HG02571 (cell line): Measurements from ENCODE around the gene CDK19.

Experiments used
- ATAC-seq: cut with Tn5 transposase; IDR thresholded peaks from one replicate; pipeline ENCODE4 v1.9.1; 2021; ENCODE audit warnings: mild to moderate bottlenecking, moderate library complexity; ENCODE audit not compliant: unreplicated experiment

CDK19 gene

GRCh38 chr6:110708295-110708950, 106.8 kb downstream of the CDK19 start:
- ATAC-seq, result no peak

GRCh38 chr6:110705543-110705942, 109.7 kb downstream of the CDK19 start:
- ATAC-seq, result no peak

- no peak for ATAC-seq
Measured at GRCh38 chr6:110703906-110704594, 111.2 kb downstream of the CDK19 start.

DNA sequence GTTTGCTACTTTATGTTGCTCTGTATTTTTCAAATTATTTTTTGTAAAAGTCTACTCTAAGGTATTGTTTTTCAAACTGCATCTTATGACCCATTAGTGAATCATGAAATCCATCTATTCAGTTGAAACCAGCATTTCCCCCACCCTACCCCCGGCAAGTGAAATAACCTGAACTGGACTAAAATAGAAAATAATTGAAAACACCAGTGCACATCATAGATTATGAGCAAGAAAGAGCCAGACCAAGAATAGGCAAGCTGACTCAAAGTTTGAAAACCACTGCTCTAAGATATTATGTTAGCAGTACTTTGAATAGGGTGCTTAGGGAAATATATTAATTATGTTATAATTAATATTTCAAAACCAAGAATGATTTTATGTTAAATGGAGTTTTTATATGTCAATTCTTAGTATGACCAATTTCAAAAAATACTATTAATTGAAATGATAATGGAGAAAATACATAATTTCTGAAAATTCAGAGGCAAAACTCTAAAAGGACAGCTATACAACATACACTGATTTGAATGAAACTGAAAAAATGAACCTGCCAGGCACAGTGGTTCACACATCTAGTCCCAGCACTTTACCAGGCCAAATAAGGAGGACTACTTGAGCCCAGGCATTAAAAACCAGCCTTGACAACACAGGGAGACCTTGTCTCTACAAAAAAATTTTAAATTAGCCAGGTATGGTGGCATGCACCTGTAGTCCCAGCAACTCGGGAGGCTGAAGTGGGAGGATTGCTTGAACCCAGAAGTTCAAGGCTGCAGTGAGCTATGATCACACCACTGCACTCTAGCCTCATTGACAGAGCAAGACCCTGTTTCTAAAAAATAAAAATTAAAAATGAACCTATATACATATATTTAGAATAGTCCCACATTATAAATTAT, 112.0 kb downstream of the CDK19 start:
- no peak for ATAC-seq

DNA sequence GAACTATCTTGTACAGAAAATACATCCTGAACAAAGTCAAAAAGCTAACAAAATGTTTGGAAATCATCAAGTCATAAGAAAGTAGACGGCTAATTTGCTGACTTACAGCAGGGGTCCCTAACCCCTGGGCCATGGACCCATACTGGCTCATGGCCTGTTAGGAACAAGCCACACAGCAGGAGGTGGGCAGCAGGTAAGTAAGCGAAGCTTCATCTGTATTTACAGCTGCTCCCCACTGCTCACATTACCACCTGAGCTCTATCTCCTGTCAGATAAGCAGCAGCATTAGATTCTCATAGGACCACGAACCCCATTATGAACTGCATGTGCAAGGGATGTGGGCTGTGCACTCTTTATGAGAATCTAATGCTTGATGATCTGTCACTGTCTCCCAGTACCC, 115.5 kb downstream of the CDK19 start:
- ATAC-seq, result no peak

- ATAC-seq, result no peak
Measured at GRCh38 chr6:110693994-110694393, 121.3 kb downstream of the CDK19 start.

DNA sequence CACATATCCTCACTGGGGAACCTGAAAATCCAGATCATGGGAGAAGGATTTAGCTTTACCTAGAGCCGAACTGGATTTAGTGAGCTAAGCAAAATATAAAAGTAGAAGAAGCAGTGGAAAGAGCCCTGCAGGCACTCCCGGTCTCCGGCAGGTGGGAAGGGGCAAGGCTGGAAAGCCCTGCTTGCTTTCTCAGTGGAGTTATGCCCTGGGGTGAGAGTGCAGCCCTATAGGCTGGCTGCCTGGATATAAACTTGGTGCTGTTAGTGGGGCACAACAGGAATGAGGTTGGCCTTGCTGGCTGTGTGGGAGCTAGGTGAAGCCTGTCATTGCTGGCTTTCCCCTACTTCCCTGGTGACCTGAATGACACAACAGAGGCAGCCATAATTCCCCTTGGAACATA, 122.0 kb downstream of the CDK19 start:
- ATAC-seq, result no peak

GRCh38 chr6:110690916-110691315, 124.4 kb downstream of the CDK19 start:
- no peak for ATAC-seq

- ATAC-seq, result no peak
Measured at GRCh38 chr6:110690106-110690654, 125.1 kb downstream of the CDK19 start.

DNA sequence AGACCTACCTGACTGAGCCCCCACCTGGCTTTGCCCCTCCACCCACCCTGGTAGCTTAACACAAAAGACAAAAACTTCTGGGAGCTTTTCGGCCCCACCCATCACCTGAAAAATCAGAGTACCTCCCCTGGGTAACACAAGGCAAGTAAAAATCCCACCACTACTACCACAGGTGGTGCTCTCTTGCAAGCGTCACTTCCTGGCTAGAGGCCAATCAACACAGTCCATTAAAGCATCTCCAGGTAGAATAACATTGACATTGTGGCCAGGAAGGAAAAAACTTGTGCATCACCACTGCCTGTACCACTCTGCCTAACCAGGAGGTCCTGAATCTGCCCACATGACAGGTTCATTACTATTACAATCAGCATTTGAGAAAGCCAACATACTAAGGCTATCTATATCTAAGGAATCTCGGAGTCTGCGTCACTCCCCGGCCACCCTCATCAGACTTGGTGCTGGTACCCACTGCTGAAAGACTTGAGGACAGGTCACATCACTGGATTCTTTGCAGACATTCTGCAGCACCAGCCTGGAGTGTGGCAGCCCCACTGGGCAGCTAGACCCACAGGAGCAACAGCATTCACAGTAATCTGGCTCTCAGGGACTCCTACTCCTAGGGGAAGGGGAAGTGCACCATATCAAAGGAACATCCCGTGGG, 125.9 kb downstream of the CDK19 start:
- ATAC-seq, result no peak

DNA sequence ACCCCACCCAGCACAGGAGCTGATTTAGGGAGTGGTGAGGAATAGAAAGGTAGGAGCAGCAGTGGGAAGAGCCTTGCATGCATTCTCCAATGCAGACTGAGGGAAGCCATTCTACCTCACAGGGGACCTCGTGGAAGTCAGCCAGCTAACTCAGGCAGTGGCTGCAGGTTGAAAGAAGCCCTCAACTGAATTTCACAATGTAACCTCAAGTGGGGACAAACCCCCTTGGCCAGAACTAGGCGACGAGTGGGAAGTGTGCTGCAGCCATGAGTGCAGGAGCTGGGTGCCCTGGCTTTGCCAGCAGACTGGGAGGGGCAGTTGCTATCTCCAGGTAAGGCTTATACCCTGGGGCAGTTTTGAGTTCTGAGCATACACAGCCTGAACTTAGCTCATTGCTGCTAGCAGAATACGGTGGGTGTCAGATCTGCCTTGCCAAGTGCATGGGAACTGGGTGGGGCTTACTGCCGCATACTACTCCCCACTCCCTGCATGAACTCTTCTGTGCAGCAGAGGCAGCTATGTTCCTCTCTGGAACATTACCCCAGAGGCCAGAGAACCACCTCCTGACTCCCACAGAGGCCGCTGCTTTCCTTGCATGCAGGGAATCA, 126.5 kb downstream of the CDK19 start:
- ATAC-seq, result no peak

- no peak for ATAC-seq
Measured at GRCh38 chr6:110687326-110687725, 127.9 kb downstream of the CDK19 start.

DNA sequence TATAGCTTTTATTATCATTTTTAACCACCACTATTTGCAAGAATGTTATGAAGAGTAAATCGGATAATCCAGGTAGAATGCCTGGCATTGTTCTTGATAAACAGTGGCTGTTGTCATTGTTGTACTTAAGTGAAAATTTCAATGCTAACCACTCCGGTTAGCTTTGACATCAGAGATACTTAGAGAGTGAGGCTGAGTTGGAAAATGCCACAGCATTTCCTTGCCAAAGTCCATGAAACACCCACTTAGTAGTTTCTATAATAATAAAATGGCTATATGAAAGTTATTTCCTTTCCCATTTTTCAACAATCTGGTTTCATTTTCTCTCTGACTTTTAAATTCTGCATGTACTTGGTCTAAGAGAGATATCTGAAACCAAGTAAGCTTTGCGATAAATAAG, 132.0 kb downstream of the CDK19 start:
- no peak for ATAC-seq

DNA sequence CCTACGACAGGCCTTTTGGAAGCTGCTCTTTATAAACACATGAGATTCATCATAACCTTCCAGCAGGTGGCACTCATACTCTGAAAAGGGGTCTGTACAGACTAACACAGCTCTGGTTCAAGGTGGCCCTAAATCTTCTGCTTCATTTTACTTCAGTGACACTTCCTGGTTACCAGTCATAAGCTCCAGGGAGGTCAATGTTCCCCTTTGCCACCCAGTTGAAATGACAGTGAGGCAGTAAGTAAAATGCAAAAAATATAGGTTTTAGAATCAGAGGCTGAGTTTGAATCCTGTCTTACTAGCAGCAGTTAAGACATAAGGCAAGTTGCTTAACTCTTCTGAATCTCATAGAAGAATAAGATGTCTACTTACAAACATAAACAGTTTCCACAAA, 132.8 kb downstream of the CDK19 start:
- ATAC-seq, result peak; percentile 91

GRCh38 chr6:110681543-110682459, 133.5 kb downstream of the CDK19 start:
- no peak for ATAC-seq

GRCh38 chr6:110676396-110676795, 138.9 kb downstream of the CDK19 start:
- ATAC-seq, result no peak

DNA sequence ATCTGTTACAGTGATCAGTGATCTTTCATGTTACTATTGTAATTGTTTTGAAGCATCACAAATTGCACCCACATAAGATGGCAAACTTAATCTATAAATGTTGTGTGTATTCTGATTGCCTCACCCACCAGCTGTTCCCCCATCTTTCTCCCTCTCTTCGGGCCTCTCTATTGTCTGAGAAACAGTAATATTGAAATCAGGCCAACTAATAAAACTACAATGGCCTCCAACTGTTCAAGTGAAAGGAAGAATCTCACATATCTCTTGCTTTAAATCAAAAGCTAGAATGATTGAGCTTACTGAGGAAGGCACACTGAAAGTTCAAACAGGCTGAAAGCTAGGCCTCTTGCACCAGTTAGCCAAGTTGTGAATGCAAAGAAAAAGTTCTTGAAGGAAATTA, 141.2 kb downstream of the CDK19 start:
- no peak for ATAC-seq

- ATAC-seq, result no peak
Measured at GRCh38 chr6:110672122-110672521, 143.1 kb downstream of the CDK19 start.

DNA sequence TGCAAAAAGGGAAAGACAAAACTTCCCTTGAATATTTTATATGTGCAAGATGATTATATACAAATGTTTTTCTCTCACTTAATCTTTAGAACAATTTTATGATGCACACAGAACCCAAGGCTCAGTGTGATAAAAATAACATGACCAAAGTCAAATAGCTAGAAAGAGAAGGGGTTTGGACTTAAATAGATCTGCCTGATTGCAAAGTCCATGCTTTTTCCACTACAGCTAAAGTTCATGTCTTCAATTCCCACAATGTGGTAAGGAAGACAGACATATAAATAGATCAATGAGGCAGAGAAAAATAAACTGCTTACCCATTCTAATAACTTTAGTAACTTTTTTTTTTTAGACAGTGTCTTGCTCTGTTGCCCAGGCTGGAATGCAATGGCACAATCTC, 143.8 kb downstream of the CDK19 start:
- no peak for ATAC-seq
